ENCODE measurements around the gene PTPRK.

- TF ChIP-seq POLR2A (IDR thresholded peaks at IDR 0.05) (no peak), EP300 (IDR thresholded peaks at IDR 0.05) (no peak), POLR2AphosphoS5 (IDR thresholded peaks at IDR 0.05) (no peak)
- TF ChIP-seq, protein P1, sequence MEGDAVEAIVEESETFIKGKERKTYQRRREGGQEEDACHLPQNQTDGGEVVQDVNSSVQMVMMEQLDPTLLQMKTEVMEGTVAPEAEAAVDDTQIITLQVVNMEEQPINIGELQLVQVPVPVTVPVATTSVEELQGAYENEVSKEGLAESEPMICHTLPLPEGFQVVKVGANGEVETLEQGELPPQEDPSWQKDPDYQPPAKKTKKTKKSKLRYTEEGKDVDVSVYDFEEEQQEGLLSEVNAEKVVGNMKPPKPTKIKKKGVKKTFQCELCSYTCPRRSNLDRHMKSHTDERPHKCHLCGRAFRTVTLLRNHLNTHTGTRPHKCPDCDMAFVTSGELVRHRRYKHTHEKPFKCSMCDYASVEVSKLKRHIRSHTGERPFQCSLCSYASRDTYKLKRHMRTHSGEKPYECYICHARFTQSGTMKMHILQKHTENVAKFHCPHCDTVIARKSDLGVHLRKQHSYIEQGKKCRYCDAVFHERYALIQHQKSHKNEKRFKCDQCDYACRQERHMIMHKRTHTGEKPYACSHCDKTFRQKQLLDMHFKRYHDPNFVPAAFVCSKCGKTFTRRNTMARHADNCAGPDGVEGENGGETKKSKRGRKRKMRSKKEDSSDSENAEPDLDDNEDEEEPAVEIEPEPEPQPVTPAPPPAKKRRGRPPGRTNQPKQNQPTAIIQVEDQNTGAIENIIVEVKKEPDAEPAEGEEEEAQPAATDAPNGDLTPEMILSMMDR (IDR thresholded peaks at IDR 0.05), result no peak
These were observed 254.7 kb downstream of the PTPRK start for GRCh38 chr6:128265706-128266105.

All from suprapubic skin (tissue), 4 donors.